Measurements from ENCODE around the gene CHMP1A. TPM values are rescaled to one million over a fixed set of nuclear protein-coding genes. Genes with fewer than 3 reads are reported as not detected.

Gene CHMP1A
- total RNA-seq, 1 donor from 2014 or later = 65.3 TPM

DNA sequence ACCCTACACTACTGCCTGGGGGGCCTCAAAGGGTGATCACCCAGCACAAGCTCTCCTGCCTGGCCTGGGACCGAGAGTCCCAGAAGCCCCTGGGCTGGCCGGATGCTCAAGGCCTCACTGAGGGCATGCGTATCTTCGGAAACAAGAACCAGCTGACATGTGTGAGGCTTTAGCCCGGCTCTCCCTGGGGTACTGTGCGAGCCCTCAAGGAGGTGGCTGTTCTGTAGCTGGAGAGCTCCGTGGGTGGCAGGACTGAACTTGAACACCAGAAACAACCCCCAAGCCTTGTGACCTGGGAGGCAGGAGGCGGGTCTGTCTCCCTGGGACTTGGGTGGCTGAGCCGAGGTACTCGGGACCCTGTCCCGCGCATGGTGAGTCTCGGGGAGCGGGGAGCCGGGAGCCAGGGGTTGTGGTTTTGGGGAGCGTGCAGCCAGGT is 37.1 kb downstream of the CHMP1A start:
- Mint-ChIP-seq H3K36me3 (ENCODE audit: low read depth) (no peaks in the 10 kb centered on the region), H3K27ac (ENCODE audit: unreplicated experiment) (no peak overlapping the region), H3K4me3 (ENCODE audit: unreplicated experiment) (no peak overlapping the region), H3K9me3 (ENCODE audit: low read depth) (no peaks in the 10 kb centered on the region), H3K4me1 (ENCODE audit: low read depth) (peaks cover 7% of the 10 kb centered on the region), H3K27me3 (ENCODE audit: low read depth) (peaks cover 16% of the 10 kb centered on the region)
- DNase-seq (ENCODE audit: low spot score) = no peak
- no peak for TF ChIP-seq CTCF (IDR thresholded peaks at IDR 0.05)

DNA sequence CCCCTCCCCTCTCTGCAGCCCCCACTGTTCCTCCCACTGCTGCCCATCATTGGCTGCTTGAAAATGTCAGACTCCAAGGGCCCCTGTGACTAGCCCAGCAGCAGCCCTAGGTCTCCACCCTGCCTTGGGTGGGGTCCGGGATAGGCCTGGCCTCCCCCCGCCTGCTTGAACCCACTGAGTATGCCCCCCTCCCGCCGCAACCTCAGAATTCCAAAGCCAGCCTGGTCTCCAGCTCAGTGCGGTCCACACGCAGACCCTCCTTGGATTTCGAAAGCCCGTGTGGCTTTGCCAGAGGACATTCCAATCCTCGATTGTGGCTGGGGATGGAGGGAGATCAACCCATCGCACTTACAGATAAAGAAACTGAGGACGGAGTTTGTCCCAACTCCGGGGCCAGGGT is 37.7 kb downstream of the CHMP1A start:
- Mint-ChIP-seq H3K4me3 (ENCODE audit: unreplicated experiment) (no peak overlapping the region), H3K27me3 (ENCODE audit: low read depth) (peaks cover 11% of the 10 kb centered on the region), H3K36me3 (ENCODE audit: low read depth) (no peaks in the 10 kb centered on the region), H3K27ac (ENCODE audit: unreplicated experiment) (no peak overlapping the region), H3K9me3 (ENCODE audit: low read depth) (no peaks in the 10 kb centered on the region), H3K4me1 (ENCODE audit: low read depth) (peaks cover 7% of the 10 kb centered on the region)
- no peak for TF ChIP-seq CTCF (IDR thresholded peaks at IDR 0.05)
- no peak for DNase-seq (ENCODE audit: low spot score)

GRCh38 chr16:89618109-89618998 is 39.2 kb downstream of the CHMP1A start:
- peaks cover 1% of the 10 kb centered on the region for H3K4me1 Mint-ChIP-seq (ENCODE audit: low read depth)
- H3K27me3 Mint-ChIP-seq (ENCODE audit: low read depth) = peaks cover 4% of the 10 kb centered on the region
- no peaks in the 10 kb centered on the region for H3K36me3 Mint-ChIP-seq (ENCODE audit: low read depth)
- no peaks in the 10 kb centered on the region for H3K9me3 Mint-ChIP-seq (ENCODE audit: low read depth)
- TF ChIP-seq CTCF (IDR thresholded peaks at IDR 0.05) = no peak
- H3K4me3 Mint-ChIP-seq (ENCODE audit: unreplicated experiment) = no peak overlapping the region
- no peak for DNase-seq (ENCODE audit: low spot score)
- no peak overlapping the region for H3K27ac Mint-ChIP-seq (ENCODE audit: unreplicated experiment)

- no peaks in the 10 kb centered on the region for H3K9me3 Mint-ChIP-seq (ENCODE audit: low read depth)
- H3K36me3 Mint-ChIP-seq (ENCODE audit: low read depth) = no peaks in the 10 kb centered on the region
- no peak for DNase-seq (ENCODE audit: low spot score)
- no peak for TF ChIP-seq CTCF (IDR thresholded peaks at IDR 0.05)
- no peaks in the 10 kb centered on the region for H3K27me3 Mint-ChIP-seq (ENCODE audit: low read depth)
- no peak overlapping the region for H3K4me3 Mint-ChIP-seq (ENCODE audit: unreplicated experiment)
- peaks cover 3% of the 10 kb centered on the region for H3K4me1 Mint-ChIP-seq (ENCODE audit: low read depth)
- H3K27ac Mint-ChIP-seq (ENCODE audit: unreplicated experiment) = no peak overlapping the region
Measured at GRCh38 chr16:89617036-89617435, 40.5 kb downstream of the CHMP1A start.

DNA sequence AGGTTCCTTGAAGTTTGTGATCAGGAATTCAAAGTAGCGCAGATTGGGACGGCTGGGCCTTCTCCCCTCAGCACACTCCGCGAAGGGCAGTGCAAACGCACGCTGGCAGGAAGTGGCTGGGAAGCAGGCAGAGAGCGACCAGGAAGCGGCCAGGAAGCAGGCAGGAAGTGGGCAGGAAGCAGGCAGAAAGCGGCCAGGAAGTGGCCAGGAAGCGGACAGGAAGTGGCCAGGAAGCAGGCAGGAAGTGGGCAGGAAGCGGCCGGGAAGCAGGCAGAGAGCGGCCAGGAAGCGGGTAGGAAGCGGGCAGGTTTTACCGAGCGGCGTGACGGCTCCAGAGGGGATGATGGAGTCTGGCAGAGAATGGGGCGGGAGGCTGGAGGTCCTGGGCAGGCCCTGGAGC is 40.9 kb downstream of the CHMP1A start:
- TF ChIP-seq CTCF (IDR thresholded peaks at IDR 0.05) = no peak
- Mint-ChIP-seq H3K4me3 (ENCODE audit: unreplicated experiment) (no peak overlapping the region), H3K9me3 (ENCODE audit: low read depth) (no peaks in the 10 kb centered on the region), H3K4me1 (ENCODE audit: low read depth) (peaks cover 3% of the 10 kb centered on the region), H3K27me3 (ENCODE audit: low read depth) (no peaks in the 10 kb centered on the region), H3K27ac (ENCODE audit: unreplicated experiment) (no peak overlapping the region), H3K36me3 (ENCODE audit: low read depth) (no peaks in the 10 kb centered on the region)
- DNase-seq (ENCODE audit: low spot score) = no peak

All from chondrocyte (in vitro differentiated cells).